Measurements from ENCODE around the gene LUC7L3. TPM values are rescaled to one million over a fixed set of nuclear protein-coding genes. Genes with fewer than 3 reads are reported as not detected.

LUC7L3 gene
- total and polyA plus RNA-seq, 2 of the 13 experiments (the other 11 are each of a cell fraction or from before 2014, with no cell fraction given): 108 to 120 TPM

- no peak for TF ChIP-seq ZBTB37 (CRISPR knock-in tag; IDR thresholded peaks at IDR 0.05)
- peak; percentile 55; the same call in 1 of the 2 replicates for TF ChIP-seq ZBTB38 (CRISPR knock-in tag; IDR thresholded peaks at IDR 0.05)
- no peak for TF ChIP-seq CENPBD1 (CRISPR knock-in tag; IDR thresholded peaks at IDR 0.05; ENCODE audit: borderline replicate concordance, low read depth)
- peak; percentile 9 for TF ChIP-seq IKZF4 (CRISPR knock-in tag; IDR thresholded peaks at IDR 0.05; ENCODE audit: borderline replicate concordance, low read depth, not compliant biosample characterization)
- TF ChIP-seq ZNF569 (CRISPR knock-in tag; IDR thresholded peaks at IDR 0.05; ENCODE audit: borderline replicate concordance): 0 out of 2 replicates have a peak, but pooled peaks have one; percentile 58
- no peak for TF ChIP-seq ZMYM4 (CRISPR knock-in tag; IDR thresholded peaks at IDR 0.05)
- TF ChIP-seq GATAD2A (CRISPR knock-in tag; IDR thresholded peaks at IDR 0.05): no peak
- 0 out of 2 replicates have a peak, but pooled peaks have one; percentile 7 for TF ChIP-seq GABPB1 (CRISPR knock-in tag; IDR thresholded peaks at IDR 0.05)
- TF ChIP-seq SAFB2 (CRISPR knock-in tag; IDR thresholded peaks at IDR 0.05; ENCODE audit: borderline replicate concordance, low read depth): peak; percentile 8; the same call in 1 of the 2 replicates
- TF ChIP-seq ZFP41 (CRISPR knock-in tag; IDR thresholded peaks at IDR 0.05; ENCODE audit: borderline replicate concordance): no peak
- TF ChIP-seq BRD4 (CRISPR knock-in tag; IDR thresholded peaks at IDR 0.05): no peak
Measured at GRCh38 chr17:50685691-50686493, 33.5 kb upstream of the LUC7L3 start (continued).
